OCI-LY7 (cell line): Measurements from ENCODE around the gene ZNF438. TPM values are rescaled to one million over a fixed set of nuclear protein-coding genes. Genes with fewer than 3 reads are reported as not detected.

Source experiments
- BruUV-seq: library from RNA; stranded (reverse); fragments of 400-500 nt; replicated peaks from 2 replicates; lab custom pipeline; 2021; lab: Mats Ljungman, UMichigan
- CTCF ChIA-PET: fragments of 300-600 bp; sonication (Branson Sonifier 250); formaldehyde crosslinking; loops from one replicate; lab custom pipeline; 2022; ENCODE audit warnings: antibody characterized with exemption; ENCODE audit not compliant: unreplicated experiment; lab: Charles Lee
- POLR2A ChIA-PET: fragments of 300-600 bp; sonication (Branson Sonifier 250); formaldehyde crosslinking; loops from one replicate; lab custom pipeline; 2022; ENCODE audit warnings: antibody characterized with exemption; lab: Charles Lee
- DNase-seq: peaks from one replicate; pipeline ENCODE4 v3.0.0-alpha.2; 2015; ENCODE audit warnings: low spot score
- H2AFZ ChIP-seq: fragments of 200-600 bp; sonication (generic), shearing (Covaris generic); 2 replicates; pipeline ENCODE4 v1.6.1; 2014; ENCODE audit warnings: mild to moderate bottlenecking, antibody characterized with exemption, low read length, moderate library complexity
- H3K27ac ChIP-seq: fragments of 200-600 bp; sonication (generic); 2 replicates; pipeline ENCODE4 v1.5.1; 2014; ENCODE audit warnings: mixed run types, low read depth, mild to moderate bottlenecking, moderate library complexity, low read length, inconsistent platforms; ENCODE audit not compliant: poor library complexity, severe bottlenecking
- H3K36me3 ChIP-seq: fragments of 200-600 bp; sonication (generic); 2 replicates; pipeline ENCODE4 v1.6.1; 2014; ENCODE audit warnings: mild to moderate bottlenecking, antibody characterized with exemption, low read length, moderate library complexity, mixed read lengths; ENCODE audit not compliant: insufficient read depth
- H3K4me1 ChIP-seq: fragments of 200-600 bp; sonication (generic); 2 replicates; pipeline ENCODE4 v1.5.1; 2014; ENCODE audit warnings: mild to moderate bottlenecking, low read length; ENCODE audit not compliant: insufficient read depth, poor library complexity, severe bottlenecking
- H3K4me2 ChIP-seq: fragments of 200-600 bp; sonication (generic); 2 replicates; pipeline ENCODE4 v1.6.1; 2014; ENCODE audit warnings: mild to moderate bottlenecking, low read length
- H3K4me3 ChIP-seq: fragments of 200-600 bp; sonication (generic); 2 replicates; pipeline ENCODE4 v1.5.1; 2014; ENCODE audit warnings: mild to moderate bottlenecking, low read depth, low read length; ENCODE audit not compliant: poor library complexity, severe bottlenecking
- H3K79me2 ChIP-seq: fragments of 200-600 bp; sonication (generic); 2 replicates; pipeline ENCODE4 v1.6.1; 2016; ENCODE audit warnings: low read depth, mild to moderate bottlenecking, low read length, moderate library complexity, mixed read lengths; ENCODE audit not compliant: insufficient read depth
- H3K9me2 ChIP-seq: fragments of 200-600 bp; sonication (generic); 2 replicates; pipeline ENCODE4 v1.6.1; 2016; ENCODE audit warnings: mild to moderate bottlenecking, low read length, mixed read lengths; ENCODE audit not compliant: insufficient read depth
- H3K9me3 ChIP-seq: fragments of 200-600 bp; sonication (generic); 2 replicates; pipeline ENCODE4 v1.6.1; 2014; ENCODE audit warnings: mild to moderate bottlenecking, mixed run types, low read length, mixed read lengths
- H4K20me1 ChIP-seq: fragments of 200-600 bp; sonication (generic); 2 replicates; pipeline ENCODE4 v1.6.1; 2014; ENCODE audit warnings: mild to moderate bottlenecking, antibody characterized with exemption, low read length, moderate library complexity, mixed read lengths; ENCODE audit not compliant: insufficient read depth
- CTCF ChIP-seq: fragments of 200-600 bp; sonication (generic); conservative IDR thresholded peaks from 2 replicates; pipeline ENCODE4 v1.5.1; 2014; ENCODE audit warnings: mild to moderate bottlenecking, antibody characterized with exemption, low read length, moderate library complexity, mixed read lengths
- EZH2phosphoT487 ChIP-seq: fragments of 200-600 bp; sonication (generic); IDR thresholded peaks from 2 replicates; pipeline ENCODE4 v1.6.1; 2018; ENCODE audit warnings: low read depth, borderline replicate concordance, mild to moderate bottlenecking, mixed run types, antibody characterized with exemption, low read length, moderate library complexity, mixed read lengths
- intact Hi-C: fragments of 100-400 bp; cut with micrococcal nuclease; formaldehyde crosslinking; loops from one replicate; pipeline ENCODE4 v1.10.0; 2022; ENCODE audit not compliant: unreplicated experiment
- total RNA-seq, 2 experiments: library from RNA; depleted of rRNA in 1 of 2; stranded (reverse); fragments of >200 nt in 1 of 2; shearing (Covaris generic) in 1 of 2; gene quantifications; 2 replicates each; pipeline ENCODE4 v1.2.3, GENCODE V29; 2014 to 2022

Gene ZNF438
- total RNA-seq, 2 experiments from 2014 or later = 2.0 to 2.5 TPM

GRCh38 chr10:30803892-30804322, 227.8 kb downstream of the ZNF438 start:
- POLR2A ChIA-PET = no interaction called here
- no peaks in the 10 kb centered on the region for H3K36me3 ChIP-seq
- DNase-seq = no peak
- TF ChIP-seq CTCF (no peak), EZH2phosphoT487 (no peak)
- no peak overlapping the region for H3K4me3 ChIP-seq
- H3K4me1 ChIP-seq = no peaks in the 10 kb centered on the region
- no peak overlapping the region for H3K4me2 ChIP-seq
- no peaks in the 10 kb centered on the region for H3K9me3 ChIP-seq
- H4K20me1 ChIP-seq = no peaks in the 10 kb centered on the region
- CTCF ChIA-PET = no interaction called here
- no peak overlapping the region for H2AFZ ChIP-seq
- H3K79me2 ChIP-seq = no peaks in the 10 kb centered on the region
- no peak overlapping the region for H3K27ac ChIP-seq
- BruUV-seq = no TSS peak
- intact Hi-C loops = no loop called here
- no peaks in the 10 kb centered on the region for H3K9me2 ChIP-seq

GRCh38 chr10:30803058-30803457, 228.6 kb downstream of the ZNF438 start:
- no peaks in the 10 kb centered on the region for H3K36me3 ChIP-seq
- CTCF ChIA-PET = no interaction called here
- TF ChIP-seq EZH2phosphoT487 (no peak), CTCF (no peak)
- no peak overlapping the region for H3K27ac ChIP-seq
- H3K4me2 ChIP-seq = no peak overlapping the region
- intact Hi-C loops = no loop called here
- H2AFZ ChIP-seq = no peak overlapping the region
- no peaks in the 10 kb centered on the region for H3K9me2 ChIP-seq
- no TSS peak for BruUV-seq
- no peaks in the 10 kb centered on the region for H4K20me1 ChIP-seq
- no peak for DNase-seq
- POLR2A ChIA-PET = no interaction called here
- H3K9me3 ChIP-seq = no peaks in the 10 kb centered on the region
- H3K4me1 ChIP-seq = no peaks in the 10 kb centered on the region
- no peak overlapping the region for H3K4me3 ChIP-seq
- no peaks in the 10 kb centered on the region for H3K79me2 ChIP-seq

GRCh38 chr10:30800368-30800767, 231.3 kb downstream of the ZNF438 start:
- POLR2A ChIA-PET = no interaction called here
- H2AFZ ChIP-seq = no peak overlapping the region
- H4K20me1 ChIP-seq = no peaks in the 10 kb centered on the region
- BruUV-seq = no TSS peak
- H3K4me3 ChIP-seq = no peak overlapping the region
- no peak for DNase-seq
- TF ChIP-seq CTCF (no peak), EZH2phosphoT487 (no peak)
- no peaks in the 10 kb centered on the region for H3K9me2 ChIP-seq
- CTCF ChIA-PET = no interaction called here
- no peaks in the 10 kb centered on the region for H3K36me3 ChIP-seq
- H3K27ac ChIP-seq = no peak overlapping the region
- no peaks in the 10 kb centered on the region for H3K9me3 ChIP-seq
- H3K4me1 ChIP-seq = no peaks in the 10 kb centered on the region
- intact Hi-C loops = no loop called here
- H3K4me2 ChIP-seq = no peak overlapping the region
- H3K79me2 ChIP-seq = no peaks in the 10 kb centered on the region
